Measurements from ENCODE around the gene SLC44A4. TPM values are rescaled to one million over a fixed set of nuclear protein-coding genes. Genes with fewer than 3 reads are reported as not detected.

SLC44A4 gene
- total and polyA plus RNA-seq, 9 of the 15 experiments (the other 6 are each of a cell fraction or from before 2014, with no cell fraction given) = 7.9 to 18.6 (median 11.2) TPM

DNA sequence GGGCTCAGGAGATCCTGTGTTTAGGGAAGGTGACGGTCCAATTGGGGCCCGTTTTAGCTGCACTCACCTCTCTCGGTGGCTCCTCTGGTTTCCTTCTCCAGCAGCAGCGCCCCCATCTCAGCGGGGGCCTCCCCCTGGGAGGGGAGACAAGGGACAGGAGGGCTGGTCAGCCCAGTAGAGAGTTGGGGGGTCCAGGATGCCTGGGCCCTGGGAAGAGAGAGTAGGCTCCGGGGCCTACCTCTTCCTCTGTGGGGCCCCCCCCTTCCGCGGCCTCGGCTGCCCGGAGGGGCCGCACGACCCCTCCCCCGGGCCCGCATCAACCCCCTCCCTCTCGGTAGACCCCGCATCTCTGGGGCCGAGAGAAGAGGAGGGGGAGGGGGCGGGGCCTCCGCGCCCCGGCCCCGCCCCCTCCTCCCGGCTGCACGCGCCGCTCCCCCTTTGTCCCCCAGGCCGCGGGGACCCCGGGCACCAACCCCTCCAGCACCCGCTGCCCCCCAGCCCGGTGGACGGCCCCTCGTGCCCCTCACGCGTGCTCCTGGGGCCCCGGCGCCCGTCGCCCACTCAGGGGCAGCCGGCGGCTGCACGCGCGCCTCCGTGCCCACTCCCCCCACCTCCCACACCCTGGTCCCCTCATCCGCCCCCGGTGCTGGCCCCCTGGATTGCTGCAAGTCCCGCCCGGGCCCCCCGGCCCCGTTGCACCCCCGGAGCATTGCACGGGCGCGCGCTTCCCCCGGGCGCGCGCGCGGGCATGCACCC, 18.2 kb upstream of the SLC44A4 start (continued):
- TF ChIP-seq, protein P1, sequence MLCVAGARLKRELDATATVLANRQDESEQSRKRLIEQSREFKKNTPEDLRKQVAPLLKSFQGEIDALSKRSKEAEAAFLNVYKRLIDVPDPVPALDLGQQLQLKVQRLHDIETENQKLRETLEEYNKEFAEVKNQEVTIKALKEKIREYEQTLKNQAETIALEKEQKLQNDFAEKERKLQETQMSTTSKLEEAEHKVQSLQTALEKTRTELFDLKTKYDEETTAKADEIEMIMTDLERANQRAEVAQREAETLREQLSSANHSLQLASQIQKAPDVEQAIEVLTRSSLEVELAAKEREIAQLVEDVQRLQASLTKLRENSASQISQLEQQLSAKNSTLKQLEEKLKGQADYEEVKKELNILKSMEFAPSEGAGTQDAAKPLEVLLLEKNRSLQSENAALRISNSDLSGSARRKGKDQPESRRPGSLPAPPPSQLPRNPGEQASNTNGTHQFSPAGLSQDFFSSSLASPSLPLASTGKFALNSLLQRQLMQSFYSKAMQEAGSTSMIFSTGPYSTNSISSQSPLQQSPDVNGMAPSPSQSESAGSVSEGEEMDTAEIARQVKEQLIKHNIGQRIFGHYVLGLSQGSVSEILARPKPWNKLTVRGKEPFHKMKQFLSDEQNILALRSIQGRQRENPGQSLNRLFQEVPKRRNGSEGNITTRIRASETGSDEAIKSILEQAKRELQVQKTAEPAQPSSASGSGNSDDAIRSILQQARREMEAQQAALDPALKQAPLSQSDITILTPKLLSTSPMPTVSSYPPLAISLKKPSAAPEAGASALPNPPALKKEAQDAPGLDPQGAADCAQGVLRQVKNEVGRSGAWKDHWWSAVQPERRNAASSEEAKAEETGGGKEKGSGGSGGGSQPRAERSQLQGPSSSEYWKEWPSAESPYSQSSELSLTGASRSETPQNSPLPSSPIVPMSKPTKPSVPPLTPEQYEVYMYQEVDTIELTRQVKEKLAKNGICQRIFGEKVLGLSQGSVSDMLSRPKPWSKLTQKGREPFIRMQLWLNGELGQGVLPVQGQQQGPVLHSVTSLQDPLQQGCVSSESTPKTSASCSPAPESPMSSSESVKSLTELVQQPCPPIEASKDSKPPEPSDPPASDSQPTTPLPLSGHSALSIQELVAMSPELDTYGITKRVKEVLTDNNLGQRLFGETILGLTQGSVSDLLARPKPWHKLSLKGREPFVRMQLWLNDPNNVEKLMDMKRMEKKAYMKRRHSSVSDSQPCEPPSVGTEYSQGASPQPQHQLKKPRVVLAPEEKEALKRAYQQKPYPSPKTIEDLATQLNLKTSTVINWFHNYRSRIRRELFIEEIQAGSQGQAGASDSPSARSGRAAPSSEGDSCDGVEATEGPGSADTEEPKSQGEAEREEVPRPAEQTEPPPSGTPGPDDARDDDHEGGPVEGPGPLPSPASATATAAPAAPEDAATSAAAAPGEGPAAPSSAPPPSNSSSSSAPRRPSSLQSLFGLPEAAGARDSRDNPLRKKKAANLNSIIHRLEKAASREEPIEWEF (CRISPR knock-in tag; IDR thresholded peaks at IDR 0.05) = no peak
- no peak for TF ChIP-seq ARID1B (IDR thresholded peaks at IDR 0.05)
- TF ChIP-seq CCAR2 (IDR thresholded peaks at IDR 0.05; ENCODE audit: low read depth, low read length) = no peak
- TF ChIP-seq, protein P2, sequence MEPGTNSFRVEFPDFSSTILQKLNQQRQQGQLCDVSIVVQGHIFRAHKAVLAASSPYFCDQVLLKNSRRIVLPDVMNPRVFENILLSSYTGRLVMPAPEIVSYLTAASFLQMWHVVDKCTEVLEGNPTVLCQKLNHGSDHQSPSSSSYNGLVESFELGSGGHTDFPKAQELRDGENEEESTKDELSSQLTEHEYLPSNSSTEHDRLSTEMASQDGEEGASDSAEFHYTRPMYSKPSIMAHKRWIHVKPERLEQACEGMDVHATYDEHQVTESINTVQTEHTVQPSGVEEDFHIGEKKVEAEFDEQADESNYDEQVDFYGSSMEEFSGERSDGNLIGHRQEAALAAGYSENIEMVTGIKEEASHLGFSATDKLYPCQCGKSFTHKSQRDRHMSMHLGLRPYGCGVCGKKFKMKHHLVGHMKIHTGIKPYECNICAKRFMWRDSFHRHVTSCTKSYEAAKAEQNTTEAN (CRISPR knock-in tag; IDR thresholded peaks at IDR 0.05) = no peak
- TF ChIP-seq WHSC1 (IDR thresholded peaks at IDR 0.05; ENCODE audit: low read length) = no peak
- TF ChIP-seq POLR2G (IDR thresholded peaks at IDR 0.05; ENCODE audit: low read depth, low read length) = no peak
- TF ChIP-seq GABPA (tag; conservative IDR thresholded peaks at IDR 0.05; ENCODE audit: low read depth) = 0 out of 2 replicates have a peak, but pooled peaks have one; percentile 15
- no peak for TF ChIP-seq ZNF143 (CRISPR knock-in tag; IDR thresholded peaks at IDR 0.05)
- TF ChIP-seq DIDO1 (tag; IDR thresholded peaks at IDR 0.05; ENCODE audit: low read depth) = no peak
- no peak for TF ChIP-seq ZBED1 (IDR thresholded peaks at IDR 0.05)
- TF ChIP-seq, protein P3, sequence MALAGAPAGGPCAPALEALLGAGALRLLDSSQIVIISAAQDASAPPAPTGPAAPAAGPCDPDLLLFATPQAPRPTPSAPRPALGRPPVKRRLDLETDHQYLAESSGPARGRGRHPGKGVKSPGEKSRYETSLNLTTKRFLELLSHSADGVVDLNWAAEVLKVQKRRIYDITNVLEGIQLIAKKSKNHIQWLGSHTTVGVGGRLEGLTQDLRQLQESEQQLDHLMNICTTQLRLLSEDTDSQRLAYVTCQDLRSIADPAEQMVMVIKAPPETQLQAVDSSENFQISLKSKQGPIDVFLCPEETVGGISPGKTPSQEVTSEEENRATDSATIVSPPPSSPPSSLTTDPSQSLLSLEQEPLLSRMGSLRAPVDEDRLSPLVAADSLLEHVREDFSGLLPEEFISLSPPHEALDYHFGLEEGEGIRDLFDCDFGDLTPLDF (CRISPR knock-in tag; IDR thresholded peaks at IDR 0.05) = 0 out of 2 replicates have a peak, but pooled peaks have one; percentile 2
- TF ChIP-seq ZKSCAN8 (CRISPR knock-in tag; IDR thresholded peaks at IDR 0.05) = no peak
- no peak for TF ChIP-seq TCF7L2 (IDR thresholded peaks at IDR 0.05; ENCODE audit: low read depth, low read length)
- TF ChIP-seq, protein P4, sequence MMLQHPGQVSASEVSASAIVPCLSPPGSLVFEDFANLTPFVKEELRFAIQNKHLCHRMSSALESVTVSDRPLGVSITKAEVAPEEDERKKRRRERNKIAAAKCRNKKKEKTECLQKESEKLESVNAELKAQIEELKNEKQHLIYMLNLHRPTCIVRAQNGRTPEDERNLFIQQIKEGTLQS (IDR thresholded peaks at IDR 0.05) = no peak
- TF ChIP-seq, protein P4 (CRISPR knock-in tag; conservative IDR thresholded peaks at IDR 0.05) = no peak
- no peak for TF ChIP-seq PYGO2 (tag; IDR thresholded peaks at IDR 0.05)
- no peak for TF ChIP-seq BRD9 (IDR thresholded peaks at IDR 0.05; ENCODE audit: low read depth, partially characterized antibody)
- TF ChIP-seq KDM2B (CRISPR knock-in tag; IDR thresholded peaks at IDR 0.05) = no peak
- no peak for TF ChIP-seq STAT5A (IDR thresholded peaks at IDR 0.05; ENCODE audit: borderline replicate concordance, low read length)
- no peak for TF ChIP-seq CSDE1 (IDR thresholded peaks at IDR 0.05)
- TF ChIP-seq POLR2H (tag; IDR thresholded peaks at IDR 0.05; ENCODE audit: low read depth) = no peak
